DMS53 (cell line): ENCODE results near the gene DPH2.

Experiments
- DNase-seq: peaks from one replicate; lab custom pipeline; 2025; lab: John Stamatoyannopoulos, UW

The DPH2 gene

GRCh38 chr1:43984855-43985254 is 15.0 kb downstream of the DPH2 start:
- DNase-seq = no peak

DNA sequence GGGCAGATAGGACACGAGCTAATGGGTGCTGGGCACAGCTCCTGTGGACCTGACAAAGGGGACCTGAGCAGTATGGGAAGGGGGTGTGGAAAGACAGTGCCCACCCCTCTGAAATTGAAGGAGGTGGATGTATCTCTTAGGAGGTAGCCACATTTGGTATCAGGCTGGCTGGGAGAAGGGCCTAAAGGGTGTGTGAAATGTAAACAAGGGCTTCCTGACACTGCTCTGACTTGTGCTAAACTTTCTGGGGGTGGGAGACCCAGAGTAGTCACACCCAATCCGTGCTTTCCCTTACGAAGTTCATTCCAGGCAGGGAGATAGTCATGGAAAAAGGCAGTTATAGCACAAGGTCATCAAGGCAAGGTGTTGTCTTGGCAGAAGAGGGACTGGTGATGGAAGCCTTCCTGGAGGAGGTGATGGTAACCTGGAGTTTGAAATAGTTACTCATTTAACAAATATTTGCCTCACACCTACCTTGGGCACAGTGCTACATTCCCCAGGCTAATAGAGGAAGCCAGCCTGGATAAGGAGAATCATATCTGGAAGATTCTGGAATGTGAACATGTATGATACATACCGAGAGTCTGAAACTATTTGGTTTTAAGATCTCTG is 16.3 kb downstream of the DPH2 start:
- DNase-seq = no peak

DNA sequence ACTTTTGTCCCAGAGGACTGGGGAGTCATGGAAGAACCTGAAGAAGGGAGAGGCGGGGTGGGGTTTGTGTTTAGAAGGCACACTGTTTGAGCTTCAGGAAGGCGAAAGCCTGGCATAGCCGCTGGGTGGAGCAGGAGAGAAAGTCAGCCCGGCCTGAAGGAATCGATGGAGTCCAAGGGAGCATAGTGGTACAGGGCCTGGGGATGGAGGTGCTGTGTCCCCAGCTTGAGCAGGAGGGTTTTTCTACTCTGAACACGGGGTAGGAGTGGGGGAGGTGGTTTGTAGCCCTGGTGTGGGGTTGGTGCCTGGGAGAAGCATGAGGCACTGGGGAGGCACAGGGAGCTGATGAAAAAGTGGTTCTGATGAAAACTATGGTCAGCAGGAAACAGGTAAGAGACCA is 16.9 kb downstream of the DPH2 start:
- no peak for DNase-seq

DNA sequence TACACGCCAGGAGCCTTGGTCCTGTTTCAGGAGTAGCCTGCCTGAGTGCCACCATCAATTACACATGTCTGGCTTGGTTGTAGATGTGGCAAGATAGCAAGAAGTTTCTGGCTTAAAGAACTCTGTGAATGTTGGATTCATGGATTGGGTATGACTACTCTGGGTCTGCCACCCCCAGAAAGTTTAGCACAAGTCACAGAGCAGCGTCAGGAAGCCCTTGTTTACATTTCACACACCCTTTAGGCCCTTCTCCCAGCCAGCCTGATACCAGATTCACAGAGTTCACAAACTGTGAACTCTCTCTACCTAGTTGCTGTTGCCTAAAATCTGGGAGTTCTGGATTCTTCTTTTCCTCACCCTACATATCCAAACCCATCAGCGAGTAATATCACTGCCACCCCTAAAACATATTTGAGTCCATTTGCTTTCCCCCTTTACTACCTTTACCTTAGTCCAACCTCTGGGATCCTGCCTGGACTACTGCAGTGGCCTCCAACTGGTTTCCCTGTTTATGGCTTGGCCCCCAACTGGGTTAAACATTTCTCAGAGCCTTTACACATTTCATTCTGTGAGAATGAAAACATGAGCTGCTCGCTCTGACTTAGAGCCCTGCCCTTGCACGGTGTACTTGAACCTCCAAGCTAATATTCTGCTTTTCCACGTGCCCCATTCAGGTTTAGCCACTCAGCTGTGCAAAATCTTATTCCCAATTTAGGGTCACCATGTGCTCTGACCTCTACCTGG is 17.5 kb downstream of the DPH2 start:
- no peak for DNase-seq

GRCh38 chr1:43990271-43991199 is 20.7 kb downstream of the DPH2 start:
- peak; percentile 75 for DNase-seq

DNA sequence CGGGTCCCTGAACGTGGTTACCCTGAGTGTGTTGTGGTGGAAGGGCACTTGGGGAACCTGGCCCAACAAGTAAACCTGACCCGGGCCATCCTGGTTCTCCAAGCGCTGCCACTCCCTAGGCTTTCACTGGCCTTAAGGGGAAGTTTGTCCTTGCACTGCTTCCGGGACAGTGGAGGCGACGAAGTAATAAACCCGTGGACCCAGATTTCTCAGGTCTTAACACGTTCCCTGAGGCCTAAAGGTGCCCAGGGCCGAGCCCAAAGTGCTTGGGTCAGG is 21.3 kb downstream of the DPH2 start:
- DNase-seq = no peak

GRCh38 chr1:43991476-43992231 is 21.8 kb downstream of the DPH2 start, which contains the start of gene CCDC24:
Gene CCDC24, plus strand, starts transcription at chr1:43991599. Its CDS starts 280 bp downstream, at chr1:43991879.
- peak; percentile 95 for DNase-seq

- peak; percentile 51 for DNase-seq
Observed at GRCh38 chr1:43992232-43992995, 22.6 kb downstream of the DPH2 start.

DNA sequence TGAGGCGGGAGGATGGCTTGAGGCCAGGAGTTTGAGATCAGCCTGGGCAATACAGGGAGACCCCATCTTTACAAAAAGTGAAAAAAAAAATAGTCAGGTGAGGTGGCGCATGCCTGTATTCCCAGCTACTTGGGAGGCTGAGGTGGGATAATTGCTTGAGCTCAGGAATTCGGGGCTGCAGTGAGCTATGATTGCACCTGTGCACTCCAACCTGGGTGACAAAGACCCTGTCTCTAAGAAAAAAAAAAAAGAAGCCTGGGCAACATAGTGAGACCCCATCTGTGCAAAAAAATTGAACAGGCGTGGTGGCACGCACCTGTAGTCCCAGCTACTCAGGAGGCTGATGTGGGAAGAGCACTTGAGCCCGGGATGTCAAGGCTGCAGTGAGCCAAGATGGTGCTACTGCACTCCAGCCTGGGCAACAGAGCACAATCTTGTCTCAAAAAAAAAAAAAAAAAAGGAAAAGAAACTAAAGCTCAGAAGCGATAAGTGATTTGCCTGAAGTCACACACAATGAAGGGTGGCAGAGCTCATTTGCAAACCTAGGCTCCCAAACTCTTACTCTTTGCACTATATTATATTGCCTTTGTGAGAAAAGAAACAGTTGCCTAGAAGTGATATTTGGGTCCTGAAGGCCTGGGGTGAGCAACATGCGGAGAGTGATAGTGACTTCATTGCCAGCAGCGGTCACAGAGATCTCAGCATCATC is 23.6 kb downstream of the DPH2 start:
- no peak for DNase-seq

- no peak for DNase-seq
Observed at GRCh38 chr1:43994071-43994470, 24.3 kb downstream of the DPH2 start.

DNA sequence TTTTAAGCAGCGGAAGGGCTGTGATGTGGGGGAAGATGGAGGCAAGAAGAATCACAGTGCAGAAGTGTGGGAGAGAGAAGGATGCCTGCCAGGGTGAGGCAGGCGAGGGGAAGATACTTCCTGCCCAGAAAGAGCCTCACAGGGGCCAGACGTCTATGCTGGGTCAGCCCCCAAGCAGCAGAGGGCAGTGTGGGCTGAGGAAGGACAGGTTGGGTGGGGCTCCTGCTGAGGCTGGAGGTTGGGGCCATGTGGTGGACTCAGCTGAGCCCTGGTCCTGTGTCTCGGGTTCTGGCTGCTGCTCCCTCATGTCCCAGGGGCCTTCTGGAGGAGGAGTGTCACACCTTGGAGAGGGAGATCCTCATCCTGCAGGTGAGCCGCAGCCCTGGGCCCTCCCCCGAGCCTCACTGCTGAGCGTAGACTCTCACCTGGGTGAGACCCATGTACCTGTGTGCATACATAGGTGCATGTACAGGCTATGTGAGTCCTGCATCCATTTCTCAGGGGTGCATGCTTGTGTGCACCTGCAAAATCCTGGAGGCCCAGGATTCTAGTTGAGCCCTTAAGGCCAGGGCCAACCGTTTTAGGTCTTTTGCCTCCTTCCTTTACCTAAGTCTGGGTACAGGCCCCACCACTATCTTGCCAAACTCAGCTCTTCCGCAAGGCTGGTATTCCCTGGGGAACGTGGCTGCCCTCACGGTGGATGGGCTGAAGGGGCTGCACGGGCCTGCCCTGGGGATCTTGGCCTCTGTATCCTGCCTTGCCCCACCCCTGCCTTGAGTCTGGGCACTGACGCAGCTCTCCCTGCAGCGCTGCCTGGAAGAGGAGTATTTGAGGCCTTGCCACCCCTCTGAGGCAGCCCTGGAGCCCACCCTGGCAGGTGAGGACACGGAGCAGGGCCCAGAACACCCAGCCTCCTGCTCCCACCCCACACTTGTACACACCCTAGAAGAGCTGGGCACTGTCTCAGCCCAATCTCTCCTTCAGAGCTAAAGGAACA is 25.3 kb downstream of the DPH2 start:
- DNase-seq = peak; percentile 65

GRCh38 chr1:43995984-43996732 is 26.3 kb downstream of the DPH2 start:
- DNase-seq = no peak

DNA sequence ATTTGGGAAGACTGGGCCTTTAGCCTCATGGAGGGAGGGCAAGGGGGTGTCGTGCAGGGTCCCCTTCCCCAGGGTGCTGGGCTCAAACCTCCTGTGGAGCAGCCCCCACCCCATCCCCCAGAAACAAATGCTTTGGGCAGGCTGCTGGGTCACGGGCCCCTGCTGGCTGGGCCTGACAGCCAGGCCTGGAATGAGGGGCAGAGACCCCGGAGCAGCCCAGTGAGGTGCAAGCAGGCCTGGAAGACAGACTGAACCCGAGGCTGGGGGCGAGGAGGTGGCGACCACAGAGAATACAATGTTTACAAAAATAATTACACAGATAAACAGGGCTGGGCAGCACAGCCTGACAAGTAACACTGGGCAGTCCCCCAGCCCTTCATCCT is 26.9 kb downstream of the DPH2 start:
- no peak for DNase-seq

DNA sequence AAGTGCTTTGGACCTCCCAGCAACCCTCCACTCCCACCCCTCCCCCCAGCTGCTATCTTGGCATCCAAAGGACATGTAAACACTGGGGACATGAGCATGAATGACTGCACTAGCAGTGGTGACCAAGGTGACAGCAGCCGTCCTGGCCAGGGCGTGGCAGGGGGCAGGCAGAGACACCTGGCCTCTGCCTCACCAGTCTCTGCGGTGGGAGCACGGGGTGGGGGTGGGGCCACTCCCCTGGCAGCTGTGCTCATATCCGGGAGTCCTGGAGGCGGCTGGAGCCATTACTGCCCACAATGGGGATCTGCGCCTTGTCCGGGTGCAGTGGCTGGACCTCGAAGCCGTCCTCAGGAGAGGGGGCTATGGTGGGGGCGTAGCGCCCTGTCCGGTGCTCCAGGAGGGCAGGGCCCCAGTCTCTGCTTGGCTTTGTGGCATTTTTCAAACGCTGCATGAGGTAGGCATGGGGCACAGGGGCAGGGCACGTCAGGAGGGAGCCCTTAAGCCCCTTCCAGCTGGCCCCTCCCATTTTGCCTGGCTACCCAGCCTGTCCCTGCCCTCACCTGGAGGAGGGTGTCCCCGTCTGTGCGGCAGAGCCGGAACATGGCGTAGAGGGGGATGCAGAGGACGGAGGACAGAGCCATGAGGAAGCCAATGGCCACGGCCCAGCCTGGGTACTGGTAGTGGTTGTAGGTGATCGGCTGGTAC is 27.6 kb downstream of the DPH2 start:
- peak; percentile 92 for DNase-seq

DNA sequence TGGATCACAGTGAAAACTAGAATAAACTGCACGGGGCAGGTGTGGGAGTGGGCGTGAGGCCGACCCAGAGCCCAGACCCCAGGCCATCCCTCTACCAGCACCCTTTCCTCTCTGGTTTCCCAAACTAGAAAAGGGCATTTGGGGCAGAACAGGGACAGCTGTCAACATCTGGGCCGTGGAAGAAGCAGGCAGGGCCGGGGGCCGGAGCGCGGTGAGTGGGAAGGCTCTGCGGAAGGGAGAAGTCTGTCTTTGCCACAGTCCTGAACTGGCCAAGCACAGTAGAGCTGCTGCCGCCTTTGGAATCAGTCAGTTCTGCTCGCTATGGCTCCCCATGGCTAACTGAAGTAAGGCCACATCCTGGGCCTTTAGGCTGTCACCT is 28.2 kb downstream of the DPH2 start:
- peak; percentile 41 for DNase-seq

GRCh38 chr1:43999455-43999854 is 29.6 kb downstream of the DPH2 start:
- DNase-seq = no peak

DNA sequence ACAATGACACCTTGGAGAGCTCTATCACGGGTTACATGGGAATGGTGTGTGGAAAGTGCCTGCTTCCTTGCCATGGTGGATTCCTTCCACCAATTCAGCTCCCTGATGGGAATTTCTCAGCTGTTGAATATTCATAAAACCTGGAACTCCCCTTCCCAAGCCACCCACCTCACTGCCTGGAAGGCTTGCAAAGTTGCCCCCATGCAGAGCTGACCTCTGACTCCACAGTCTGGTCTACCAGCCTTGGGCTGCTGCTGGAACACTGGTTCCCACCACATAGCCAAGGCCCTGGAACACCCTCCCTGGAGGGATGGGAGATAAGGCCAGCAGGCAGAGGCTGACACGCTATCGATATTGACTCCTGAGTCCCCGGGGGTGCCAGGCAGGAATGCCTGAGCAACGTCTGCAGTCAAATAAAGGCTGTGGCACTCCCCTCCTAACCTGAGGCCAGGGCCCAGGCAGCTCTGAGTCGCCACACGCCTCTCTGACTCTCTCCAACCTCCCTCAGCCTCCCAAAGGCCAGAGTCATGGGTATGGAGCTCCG is 30.4 kb downstream of the DPH2 start:
- DNase-seq = no peak

DNA sequence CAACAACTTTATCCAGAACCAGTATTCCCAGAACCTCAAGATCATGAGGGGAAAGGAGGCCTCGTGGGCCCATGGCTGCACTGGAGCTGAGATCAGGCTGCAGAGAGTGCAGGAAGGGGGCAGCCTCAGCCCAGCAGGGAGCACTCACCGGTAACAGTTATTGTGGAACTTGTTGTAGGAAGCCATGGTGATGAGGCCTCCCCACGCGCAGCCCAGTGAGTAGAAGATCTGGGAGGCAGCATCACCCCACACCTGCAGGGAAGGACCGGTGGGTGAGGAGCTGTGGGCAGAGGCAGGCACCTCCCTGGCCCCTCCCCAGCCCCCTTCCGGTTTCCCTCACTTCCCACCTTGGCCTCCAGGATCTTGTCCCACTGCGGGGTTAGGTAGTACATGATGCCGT is 32.4 kb downstream of the DPH2 start:
- no peak for DNase-seq
